Gastroesophageal sphincter (tissue), 4 donors: ENCODE data around the gene OVOL3. TPM values are rescaled to one million over a fixed set of nuclear protein-coding genes. Genes with fewer than 3 reads are reported as not detected.
"Not testable (repeated sequence)": the region's sequence is repeated elsewhere in the genome, so short reads cannot be mapped to it uniquely, and the experiment has no call there.

ENCODE experiments used
- ATAC-seq: fragments of 150-250 bp; one replicate; pipeline ENCODE4 v1.9.1; 2016; ENCODE audit warnings: mild to moderate bottlenecking, moderate library complexity
- H3K27ac ChIP-seq, 4 donors: fragments of 200-600 bp; sonication (generic) in 3 of 4; 1 replicate in 3 of 4; 2 replicates in 1 of 4; pipeline ENCODE4 v1.5.1; 2016 to 2019
- H3K27me3 ChIP-seq: fragments of 200-600 bp; sonication (generic); one replicate; pipeline ENCODE4 v1.5.1; 2019
- H3K36me3 ChIP-seq, 2 donors: fragments of 200-600 bp; sonication (generic); one replicate each; pipeline ENCODE4 v1.5.1; 2019; ENCODE audit warnings: control low read depth in 1 of 2
- H3K4me1 ChIP-seq, 3 donors: fragments of 200-600 bp; sonication (generic); 1 replicate in 2 of 3; 2 replicates in 1 of 3; pipeline ENCODE4 v1.5.1; 2016 to 2019; ENCODE audit warnings: control low read depth in 2 of 3
- H3K4me3 ChIP-seq, 2 donors: fragments of 200-600 bp; sonication (generic); one replicate each; pipeline ENCODE4 v1.5.1; 2019; ENCODE audit warnings: mild to moderate bottlenecking in 1 of 2, moderate library complexity in 1 of 2
- H3K9me3 ChIP-seq, 3 donors: fragments of 200-600 bp; sonication (generic); one replicate each; pipeline ENCODE4 v1.5.1; 2017 to 2019; ENCODE audit warnings: control low read depth in 2 of 3
- CTCF ChIP-seq, 4 experiments: fragments of 200-600 bp in 2 of 4; fragments of 450-650 bp in 2 of 4; sonication (generic) in 1 of 4; IDR thresholded peaks; one replicate each; pipeline ENCODE4 v1.5.1; 2017 to 2019; ENCODE audit warnings: antibody characterized with exemption in 4 of 4, mild to moderate bottlenecking in 2 of 4, moderate library complexity in 2 of 4
- EP300 ChIP-seq: sonication (generic); formaldehyde crosslinking; IDR thresholded peaks from one replicate; pipeline ENCODE4 v1.6.1; 2017; ENCODE audit warnings: antibody characterized with exemption, mild to moderate bottlenecking
- POLR2A ChIP-seq, 2 donors: fragments of 450-650 bp; IDR thresholded peaks; one replicate each; pipeline ENCODE4 v1.6.1; 2017; ENCODE audit warnings: antibody characterized with exemption in 2 of 2, mild to moderate bottlenecking in 2 of 2, moderate library complexity in 1 of 2
- POLR2AphosphoS5 ChIP-seq: sonication (generic); formaldehyde crosslinking; IDR thresholded peaks from one replicate; pipeline ENCODE4 v1.6.1; 2017; ENCODE audit warnings: antibody characterized with exemption
- WGBS, 2 donors: methylation state at CpG; one replicate each; pipeline ENCODE4 v1.1.5; 2018; ENCODE audit warnings: low coverage in 1 of 2; 5-methylcytosine and 5-hydroxymethylcytosine counted together
- total RNA-seq, 4 donors: library from RNA; depleted of rRNA; stranded (reverse); fragments of >200 nt; gene quantifications; one replicate each; pipeline ENCODE4 v1.1.0, GENCODE V29; 2016

OVOL3 gene
- total RNA-seq, 4 donors from 2014 or later = not detected

- Histone ChIP-seq H3K9me3 (no peaks in the 10 kb centered on the region), H3K36me3 (peaks cover 0 to 95% of the 10 kb centered on the region in 2 donors), H3K27me3 (no peaks in the 10 kb centered on the region), H3K4me1 (peaks cover 0 to 30% (median 3%) of the 10 kb centered on the region in 3 donors), H3K4me3 (no peak overlapping the region), H3K27ac (no peak overlapping the region)
- no peak for TF ChIP-seq POLR2A (IDR thresholded peaks at IDR 0.05)
- TF ChIP-seq POLR2AphosphoS5 = no peak
- no peak for ATAC-seq
- WGBS, 2 donors = 90% methylated on average over 7 of the region's 49 CpGs; no CpG with 5 or more reads in 1 of the 2 donors
Measured at GRCh38 chr19:36121486-36122124, 10.7 kb downstream of the OVOL3 start.

- 76 to 100% methylated on average over 1 to 8 of the region's 9 CpGs for WGBS, 2 donors
- TF ChIP-seq EP300 (no peak), POLR2AphosphoS5 (no peak), POLR2A (IDR thresholded peaks at IDR 0.05) (no peak), CTCF (IDR thresholded peaks at IDR 0.05) (no peak)
- H3K4me3 ChIP-seq = no peak overlapping the region
- H3K27ac ChIP-seq = no peak overlapping the region
- H3K27me3 ChIP-seq = no peaks in the 10 kb centered on the region
- peaks cover 0 to 57% of the 10 kb centered on the region in 2 donors for H3K36me3 ChIP-seq
- H3K9me3 ChIP-seq = no peaks in the 10 kb centered on the region
- peaks cover 0 to 21% (median 9%) of the 10 kb centered on the region in 3 donors for H3K4me1 ChIP-seq
- ATAC-seq = no peak
Measured at GRCh38 chr19:36125557-36125956, 14.6 kb downstream of the OVOL3 start.

GRCh38 chr19:36128392-36128736, 17.4 kb downstream of the OVOL3 start:
- H3K4me3 ChIP-seq = peak overlapping the region; percentile 11 to 48
- peak overlapping the region; percentile 59 to 88 (median 86) for H3K27ac ChIP-seq
- H3K9me3 ChIP-seq = no peaks in the 10 kb centered on the region
- H3K4me1 ChIP-seq = peaks cover 0 to 21% (median 9%) of the 10 kb centered on the region in 3 donors
- H3K36me3 ChIP-seq = peaks cover 0 to 29% of the 10 kb centered on the region in 2 donors
- 0 to 1% methylated on average over 6 to 8 of the region's 10 CpGs for WGBS, 2 donors
- H3K27me3 ChIP-seq = no peaks in the 10 kb centered on the region
- ATAC-seq = peak; percentile 1
- TF ChIP-seq CTCF (IDR thresholded peaks at IDR 0.05) (no peak), POLR2A (IDR thresholded peaks at IDR 0.05) (no peak), POLR2AphosphoS5 (no peak), EP300 (no peak)

- peaks cover 0 to 26% (median 12%) of the 10 kb centered on the region in 3 donors for H3K4me1 ChIP-seq
- 67 to 74% methylated on average over 5 to 6 of the region's 6 CpGs for WGBS, 2 donors
- not testable (repeated sequence) for ATAC-seq, H3K4me3 ChIP-seq, H3K9me3 ChIP-seq, H3K27me3 ChIP-seq, H3K36me3 ChIP-seq, H3K27ac ChIP-seq
Measured at GRCh38 chr19:36131221-36131620, 20.3 kb downstream of the OVOL3 start.

- peaks cover 0 to 30% (median 15%) of the 10 kb centered on the region in 3 donors for H3K4me1 ChIP-seq
- 83% methylated on average over 1 of the region's 4 CpGs; no CpG with 5 or more reads in 1 of the 2 donors for WGBS, 2 donors
- H3K9me3 ChIP-seq, H3K27ac ChIP-seq, ATAC-seq, H3K4me3 ChIP-seq, H3K36me3 ChIP-seq, H3K27me3 ChIP-seq: not testable (repeated sequence)
Measured at GRCh38 chr19:36134867-36135266, 23.9 kb downstream of the OVOL3 start.

- Histone ChIP-seq H3K27ac (peak overlapping the region in 3 of 4 donors; percentile 69 to 95 (median 78)), H3K27me3 (no peaks in the 10 kb centered on the region), H3K4me3 (no peak overlapping the region), H3K36me3 (peaks cover 0 to 5% of the 10 kb centered on the region in 2 donors), H3K9me3 (no peaks in the 10 kb centered on the region), H3K4me1 (peaks cover 0 to 41% (median 21%) of the 10 kb centered on the region in 3 donors)
- no peak for TF ChIP-seq POLR2A (IDR thresholded peaks at IDR 0.05)
- TF ChIP-seq POLR2AphosphoS5 = peak; percentile 70
- WGBS, 2 donors = 30 to 55% methylated on average over 7 to 11 of the region's 12 CpGs
- peak; percentile 11 for ATAC-seq
Measured at GRCh38 chr19:36136964-36137686, 26.2 kb downstream of the OVOL3 start.

- TF ChIP-seq POLR2AphosphoS5 = no peak
- TF ChIP-seq POLR2A (IDR thresholded peaks at IDR 0.05) = no peak
- no peak for TF ChIP-seq EP300
- no peak for TF ChIP-seq CTCF (IDR thresholded peaks at IDR 0.05)
- Histone ChIP-seq H3K4me3 (peak overlapping the region; percentile 63 to 75), H3K4me1 (peaks cover 0 to 42% (median 21%) of the 10 kb centered on the region in 3 donors), H3K9me3 (no peaks in the 10 kb centered on the region), H3K36me3 (peaks cover 0 to 25% of the 10 kb centered on the region in 2 donors), H3K27me3 (no peaks in the 10 kb centered on the region), H3K27ac (peak overlapping the region; percentile 89 to 99 (median 96))
- 49 to 53% methylated on average over 6 to 7 of the region's 7 CpGs for WGBS, 2 donors
- no peak for ATAC-seq
Measured at GRCh38 chr19:36139120-36139472, 28.2 kb downstream of the OVOL3 start.
